KG1 (cell line): ENCODE data around the gene DCXR.

Source experiments
- DNase-seq: peaks from one replicate; lab custom pipeline; 2025; lab: John Stamatoyannopoulos, UW

Gene DCXR

DNA sequence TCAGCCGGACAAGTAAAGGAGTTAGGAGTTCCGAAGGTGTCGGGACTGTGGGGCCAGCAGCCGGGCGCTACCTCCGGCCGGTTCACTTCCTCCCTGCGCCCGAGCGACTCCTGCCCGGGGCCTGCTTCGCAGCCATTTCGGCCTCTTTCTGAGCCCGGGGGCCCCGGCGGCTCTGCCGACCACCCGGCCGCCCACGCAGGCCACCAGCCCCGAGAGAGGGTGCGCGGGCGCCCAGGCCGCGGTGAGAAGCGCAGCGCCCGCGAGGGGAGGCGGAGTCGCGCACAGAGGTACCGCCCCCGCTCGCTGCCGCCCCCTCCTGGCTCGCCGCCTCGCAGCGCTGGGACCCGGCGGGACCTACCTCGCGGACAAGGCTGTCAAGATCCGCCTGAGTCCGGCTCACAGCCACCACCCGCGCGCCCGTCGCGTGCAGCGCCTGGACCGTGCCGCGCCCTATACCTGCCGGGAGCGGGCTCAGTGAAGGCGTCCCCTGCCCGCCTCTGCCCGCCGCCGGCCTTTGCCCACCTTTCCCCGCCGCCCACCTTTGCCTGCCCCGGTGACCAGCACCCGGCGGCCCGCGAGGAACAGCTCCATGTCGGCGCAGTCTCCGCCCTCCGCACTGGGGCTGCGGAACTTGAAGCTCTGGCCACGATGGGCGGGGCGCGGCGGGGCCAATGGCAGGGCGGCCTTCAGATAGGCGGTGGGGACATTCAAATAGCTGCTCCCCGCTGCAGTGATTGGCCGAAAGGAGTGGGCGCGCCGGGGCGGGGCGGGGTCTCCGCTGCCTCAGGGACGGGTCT lies at the start of gene DCXR:
DCXR (minus strand) TSS at position 606 of the 797 bp plus-strand sequence; CDS start at position 591, 15 bp downstream.
- peak; percentile 78 for DNase-seq

DNA sequence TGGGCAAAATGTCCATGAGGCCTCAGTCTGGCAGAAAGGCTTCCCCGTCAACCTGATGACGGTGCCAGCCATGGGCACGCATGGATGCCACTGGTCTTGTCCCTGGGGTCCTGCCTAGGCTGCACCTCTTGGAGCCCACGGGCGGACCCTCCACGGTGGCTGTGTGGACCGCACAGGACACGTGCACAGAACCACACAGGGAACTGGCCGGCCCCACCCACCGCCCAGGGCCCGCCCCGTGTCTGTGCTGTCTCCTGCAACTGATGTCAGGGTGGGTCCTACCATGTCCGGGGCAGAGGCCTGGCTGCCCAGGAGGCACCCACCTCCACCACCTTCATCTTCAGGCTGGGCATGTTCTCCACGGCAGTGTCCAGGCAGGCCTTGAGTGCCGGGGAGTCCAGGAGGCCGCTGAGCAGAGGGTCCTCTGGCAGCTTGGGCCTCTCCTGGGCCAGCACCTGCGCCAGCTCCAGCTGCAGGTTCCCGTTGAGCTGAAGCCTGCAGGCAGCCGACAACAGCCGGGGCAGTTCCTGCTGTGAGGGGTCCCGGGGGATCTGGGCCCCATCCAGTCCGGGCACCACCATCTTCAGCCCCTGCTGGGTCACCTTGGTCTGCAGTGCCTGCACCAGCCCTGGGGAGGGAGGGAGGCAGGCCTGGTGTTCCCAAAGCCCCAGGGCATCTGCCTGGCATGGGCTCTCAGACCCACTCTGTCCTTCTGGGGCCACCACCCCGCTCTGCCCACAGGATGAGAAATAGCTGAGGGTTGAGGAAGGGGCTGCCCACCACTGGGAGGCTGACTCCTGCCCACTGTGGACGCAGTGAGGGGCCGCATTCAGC lies 48.7 kb upstream of the DCXR start:
- no peak for DNase-seq

DNA sequence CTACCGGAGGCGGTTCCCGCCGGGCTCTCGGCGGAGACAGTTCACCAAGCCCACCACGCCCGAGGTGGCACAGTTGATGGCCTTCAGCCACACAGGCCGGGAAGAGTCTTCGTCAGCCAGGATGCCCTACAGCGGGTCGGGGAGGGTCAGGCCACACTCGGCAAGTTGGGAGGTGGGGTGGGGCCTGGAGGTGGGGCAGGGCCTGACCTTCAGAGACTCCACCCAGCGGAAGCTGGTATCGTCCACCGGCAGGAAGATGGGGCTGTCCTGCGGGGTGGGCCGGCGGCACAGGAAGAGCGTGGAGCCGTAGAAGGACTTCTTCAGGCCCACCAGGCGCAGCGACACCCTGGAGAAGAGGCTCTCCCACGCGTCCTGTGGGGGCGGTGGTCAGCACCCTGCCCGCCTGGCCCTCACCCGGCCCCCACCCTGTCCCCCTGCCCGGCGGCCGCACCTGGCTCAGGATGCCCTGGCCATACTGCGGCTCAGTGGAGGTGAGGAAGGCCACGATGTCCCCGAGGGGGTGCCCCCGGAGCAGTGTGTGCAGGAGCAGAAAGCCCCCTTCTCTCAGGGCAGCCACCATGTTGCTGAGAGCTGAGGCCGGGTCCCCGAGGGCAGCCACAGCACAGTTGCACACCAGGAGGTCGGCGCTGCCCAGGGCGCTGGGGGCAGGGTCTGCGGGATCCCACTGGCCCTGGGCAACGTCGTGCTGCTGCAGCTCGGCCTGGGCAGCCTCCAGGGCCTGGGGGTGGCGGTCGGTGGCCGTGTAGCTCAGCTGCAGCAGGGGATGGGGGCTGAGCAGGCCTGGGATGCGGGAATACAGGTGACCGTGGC lies 47.7 kb upstream of the DCXR start:
- DNase-seq: no peak

DNA sequence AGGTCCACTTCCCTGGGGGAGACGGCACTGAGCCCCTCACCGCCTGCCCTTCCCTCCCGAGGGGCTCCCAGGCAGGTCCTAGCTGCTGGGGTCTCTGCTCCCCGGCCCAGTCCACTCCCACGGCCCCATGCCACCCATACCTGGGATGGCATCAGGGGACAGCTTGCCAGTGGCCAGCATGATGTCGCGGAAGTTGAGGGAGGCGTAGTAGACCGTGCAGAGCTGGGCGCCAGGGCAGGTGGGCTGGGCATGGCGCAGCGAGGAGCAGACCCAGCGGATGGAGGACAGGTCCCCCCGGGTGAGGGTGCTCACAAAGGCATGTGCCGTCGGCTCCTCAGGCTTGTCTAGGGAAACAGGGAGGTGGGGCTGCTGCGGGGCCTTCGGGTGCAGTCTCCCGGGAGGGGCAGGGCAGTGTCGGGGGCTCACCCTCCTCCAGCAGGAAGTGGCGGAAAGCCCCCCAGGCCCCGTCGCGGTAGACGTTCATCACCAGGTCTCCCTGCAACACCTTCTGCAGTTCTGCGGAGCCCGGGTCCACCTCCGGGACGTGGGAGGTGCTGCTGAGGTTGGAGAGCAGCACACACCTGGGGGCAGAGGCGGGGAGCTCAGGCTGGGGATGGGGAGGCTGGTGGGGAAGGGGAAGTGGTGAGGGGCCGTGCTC lies 47.0 kb upstream of the DCXR start:
- no peak for DNase-seq

DNA sequence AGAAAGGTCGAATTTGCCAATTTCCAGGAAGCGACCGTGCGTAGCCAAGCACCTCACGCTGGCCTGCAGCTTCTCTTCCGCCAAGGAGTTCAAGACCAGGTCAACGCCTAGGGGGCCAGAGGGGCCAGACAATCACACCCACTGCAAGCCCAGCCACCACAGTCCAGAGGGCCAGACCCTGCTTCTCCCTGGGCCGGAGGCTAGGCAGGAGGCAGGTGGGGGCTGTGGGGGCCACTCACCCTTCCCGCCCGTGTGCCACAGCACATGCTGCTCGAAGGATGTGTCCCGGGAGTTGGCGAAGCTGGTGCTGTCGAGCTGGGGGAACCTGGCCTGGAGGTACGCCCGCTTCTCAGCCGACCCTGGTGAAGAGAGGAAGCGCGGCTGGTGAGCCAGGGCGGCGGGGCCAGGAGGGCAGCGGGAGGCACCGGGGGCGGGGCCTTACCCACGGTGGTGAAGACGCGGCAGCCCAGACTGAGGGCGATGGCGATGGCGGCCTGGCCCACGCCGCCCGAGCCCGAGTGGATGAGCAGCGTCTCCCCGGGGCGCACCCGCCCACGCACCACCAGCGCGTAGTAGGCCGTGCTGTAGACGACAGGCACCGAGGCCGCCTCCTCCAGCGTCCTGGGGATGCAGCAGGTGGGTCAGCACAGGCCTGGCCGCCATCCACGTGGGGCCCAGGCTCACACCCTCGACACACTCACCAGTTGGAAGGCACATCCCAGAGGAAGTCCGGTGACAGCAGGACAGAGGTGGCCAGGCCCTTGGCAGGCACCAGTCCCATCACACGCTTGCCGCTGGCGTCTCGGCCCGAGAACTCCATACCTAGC lies 46.2 kb upstream of the DCXR start:
- DNase-seq: no peak

DNA sequence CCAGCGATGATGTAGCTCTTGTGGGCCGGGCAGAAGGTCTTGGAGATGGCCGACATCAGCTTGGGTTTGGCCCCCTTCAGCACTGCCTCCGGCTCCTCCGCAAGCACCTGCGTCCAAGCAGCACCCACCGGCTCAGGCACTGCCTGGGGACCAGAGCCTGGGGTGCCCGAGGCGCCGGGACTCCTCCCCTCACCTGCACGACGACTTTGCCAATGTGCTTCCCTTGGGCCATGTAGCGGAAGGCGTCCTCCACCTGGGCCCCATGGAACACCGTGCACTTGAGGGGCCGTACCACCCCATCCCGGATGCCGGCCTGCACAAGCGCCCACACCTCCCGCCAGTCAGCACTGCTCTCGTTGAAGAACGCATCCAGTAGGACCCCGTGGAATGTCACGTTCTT lies 45.5 kb upstream of the DCXR start:
- DNase-seq: no peak

DNA sequence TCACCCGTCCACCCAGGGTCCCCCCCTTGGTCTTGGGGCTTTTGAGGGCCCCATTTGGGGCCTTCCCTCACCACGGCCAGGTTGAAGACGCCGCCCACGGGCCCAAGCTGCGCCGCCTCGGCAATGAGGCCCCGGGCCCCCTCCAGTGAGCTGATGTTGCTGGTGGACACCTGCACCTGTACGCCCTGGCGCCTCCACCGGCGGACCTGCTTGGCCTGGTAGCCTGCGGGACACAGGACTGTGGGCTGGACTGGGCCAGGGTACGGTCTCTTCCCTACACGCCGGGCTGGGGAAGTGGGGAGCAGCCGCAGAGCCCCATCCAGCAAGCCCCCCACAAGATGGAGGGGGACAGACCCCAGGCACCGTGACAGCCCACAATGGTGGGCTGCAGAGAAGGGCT lies 45.0 kb upstream of the DCXR start:
- no peak for DNase-seq

DNA sequence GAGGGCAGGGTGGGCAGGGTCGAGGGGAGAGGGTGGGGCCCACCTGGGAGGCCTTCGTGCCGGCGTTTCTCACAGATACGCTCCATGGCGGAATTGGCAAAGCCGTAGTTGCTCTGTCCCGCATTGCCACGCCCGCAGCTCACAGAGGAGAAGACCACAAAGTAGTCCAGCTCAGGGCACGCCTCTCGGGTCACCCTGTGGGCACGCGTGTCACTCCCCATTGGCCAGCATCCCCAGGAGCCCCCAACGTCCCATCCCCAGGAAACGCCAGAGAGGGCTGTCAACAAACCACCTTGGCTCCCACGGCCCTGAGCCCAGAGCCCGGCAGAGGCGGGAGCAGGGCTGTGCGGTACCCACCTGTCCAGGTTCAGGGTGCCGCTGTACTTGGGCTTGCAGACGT lies 44.5 kb upstream of the DCXR start:
- no peak for DNase-seq

DNA sequence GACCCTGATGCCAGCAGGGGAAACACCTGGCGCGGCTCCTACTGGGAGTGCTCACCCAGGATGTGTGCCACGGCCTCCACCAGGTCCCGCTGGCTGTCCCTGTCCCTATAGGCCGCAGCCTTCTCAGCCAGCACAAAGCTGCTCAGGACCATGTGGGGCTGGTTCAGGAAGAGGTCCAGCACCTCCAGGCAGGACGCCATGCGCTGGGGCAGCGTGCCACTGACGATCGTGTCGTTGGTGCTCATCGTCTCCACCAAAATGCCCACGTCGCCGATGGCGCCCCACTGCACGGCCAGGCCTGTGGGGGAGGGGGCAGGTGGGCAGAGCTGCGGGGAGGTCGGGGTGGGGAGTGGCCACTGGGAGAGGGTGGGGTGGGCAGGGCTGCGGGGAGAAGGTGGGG lies 44.0 kb upstream of the DCXR start:
- DNase-seq: no peak

DNA sequence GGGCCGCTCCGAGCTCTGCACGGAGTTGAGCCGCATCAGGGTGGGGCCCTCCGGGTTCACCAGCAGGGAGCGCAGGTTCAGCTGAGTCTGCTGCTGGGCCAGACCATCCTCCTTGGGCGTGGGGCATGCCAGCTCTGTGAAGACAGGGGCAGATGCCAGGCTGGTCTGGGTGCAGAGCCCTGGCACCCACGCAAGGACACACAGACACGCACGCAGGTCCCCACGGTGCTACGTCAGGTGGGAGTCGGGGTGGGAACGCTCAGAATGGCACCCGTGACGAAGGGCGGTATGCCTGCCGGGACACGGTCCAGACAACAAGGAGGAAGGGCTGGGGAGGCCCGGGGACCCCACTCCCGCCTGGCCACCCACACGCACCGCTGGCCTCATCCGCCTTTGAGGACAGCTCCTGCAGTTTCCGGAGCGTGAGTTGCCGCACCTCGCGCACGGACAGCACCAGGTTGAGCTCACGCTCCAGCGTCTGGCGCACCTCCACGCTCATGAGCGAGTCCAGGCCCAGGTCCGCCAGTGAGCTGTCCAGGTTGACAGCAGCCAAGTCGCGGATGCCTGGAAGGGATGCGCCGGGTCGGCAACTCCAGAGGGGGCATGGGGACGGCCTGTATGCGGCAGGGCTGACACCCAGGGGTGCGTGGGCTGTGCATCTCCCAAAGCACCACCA lies 43.4 kb upstream of the DCXR start:
- no peak for DNase-seq

DNA sequence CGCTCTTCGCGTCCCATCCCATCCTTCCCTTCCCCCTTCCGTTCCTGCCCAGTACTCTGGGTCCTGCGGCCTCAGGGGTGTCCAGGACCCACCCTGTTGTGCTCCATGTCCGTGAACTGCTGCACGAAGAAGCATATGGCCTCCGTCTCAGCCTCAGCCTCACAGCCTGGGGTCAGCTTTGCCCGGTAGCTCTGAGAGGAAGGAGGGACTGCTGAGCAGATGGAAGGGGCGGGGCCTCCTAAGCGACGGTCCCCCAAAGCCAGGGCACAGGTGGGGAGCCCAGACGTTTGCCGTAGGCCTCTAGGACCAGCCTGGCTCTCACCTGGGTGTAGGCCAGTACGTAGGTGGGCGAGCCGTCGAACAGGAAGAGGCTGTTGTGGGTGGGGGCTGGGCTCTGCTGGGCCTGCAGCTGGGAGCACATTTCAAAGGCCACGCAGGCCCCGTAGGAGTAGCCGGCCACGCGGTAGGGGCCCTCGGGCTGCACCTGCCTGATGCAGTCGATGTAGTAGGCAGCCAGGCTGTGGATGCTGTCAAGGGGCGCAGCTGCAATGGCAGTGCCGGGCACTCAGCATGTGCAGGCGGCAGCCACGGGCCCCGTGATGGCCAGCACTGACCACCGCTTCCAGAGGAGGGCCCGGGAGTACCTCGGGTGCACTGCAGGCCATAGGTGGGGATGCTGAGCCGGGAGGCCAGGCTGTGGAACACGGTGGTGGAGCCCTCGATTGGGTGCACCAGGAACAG lies 42.7 kb upstream of the DCXR start:
- DNase-seq: no peak

DNA sequence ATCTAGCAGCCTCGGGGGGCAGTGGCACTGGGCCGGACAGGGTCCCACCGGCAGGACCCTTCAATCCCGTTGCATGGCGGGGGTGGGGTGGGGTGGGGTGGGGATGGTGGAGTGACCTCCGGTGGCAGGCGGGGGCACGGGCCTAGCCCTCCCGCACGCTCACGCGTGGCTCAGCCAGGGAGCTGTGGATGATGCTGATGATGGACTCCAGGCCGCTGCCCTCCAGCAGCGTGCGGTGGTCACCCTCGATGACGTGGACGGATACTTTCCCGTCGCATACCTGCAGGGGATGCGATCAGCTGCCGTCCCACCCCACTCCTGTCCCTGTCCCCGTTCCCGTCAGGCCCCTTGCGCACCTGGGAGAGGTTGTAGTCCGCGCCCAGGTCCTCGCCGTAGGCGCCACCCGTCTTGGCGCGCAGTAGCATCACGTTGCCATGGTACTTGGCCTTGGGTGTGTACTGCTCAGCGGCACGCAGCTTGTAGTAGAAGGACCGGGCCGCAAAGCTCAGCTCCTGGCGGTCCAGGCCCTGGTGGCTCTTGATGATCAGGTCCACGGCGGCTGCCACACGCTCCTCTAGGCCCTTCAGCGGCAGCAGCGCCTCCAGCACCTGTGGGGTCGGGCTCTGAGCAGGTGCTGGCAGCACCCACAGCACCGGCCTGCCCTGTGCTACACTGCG lies 41.6 kb upstream of the DCXR start:
- no peak for DNase-seq

DNA sequence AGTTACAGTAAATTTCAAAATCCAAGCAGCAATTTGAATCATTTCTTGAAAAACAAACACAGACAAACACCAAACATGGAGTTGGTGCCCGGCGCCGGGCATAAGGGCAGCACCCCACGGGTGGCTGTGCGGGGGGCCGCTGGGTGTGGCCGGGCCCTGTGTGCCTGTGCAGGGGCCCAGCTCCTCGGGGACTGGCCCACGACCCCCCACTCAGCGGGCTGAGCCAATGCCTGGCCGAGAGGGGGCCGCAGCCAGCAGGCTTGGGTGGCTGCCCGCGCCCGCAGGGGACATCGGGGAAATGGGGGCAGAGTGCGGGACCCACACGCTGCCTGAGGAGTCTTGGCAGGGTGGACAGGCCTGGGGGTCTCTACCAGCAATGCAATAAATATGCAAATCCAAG lies 40.9 kb upstream of the DCXR start:
- no peak for DNase-seq

DNA sequence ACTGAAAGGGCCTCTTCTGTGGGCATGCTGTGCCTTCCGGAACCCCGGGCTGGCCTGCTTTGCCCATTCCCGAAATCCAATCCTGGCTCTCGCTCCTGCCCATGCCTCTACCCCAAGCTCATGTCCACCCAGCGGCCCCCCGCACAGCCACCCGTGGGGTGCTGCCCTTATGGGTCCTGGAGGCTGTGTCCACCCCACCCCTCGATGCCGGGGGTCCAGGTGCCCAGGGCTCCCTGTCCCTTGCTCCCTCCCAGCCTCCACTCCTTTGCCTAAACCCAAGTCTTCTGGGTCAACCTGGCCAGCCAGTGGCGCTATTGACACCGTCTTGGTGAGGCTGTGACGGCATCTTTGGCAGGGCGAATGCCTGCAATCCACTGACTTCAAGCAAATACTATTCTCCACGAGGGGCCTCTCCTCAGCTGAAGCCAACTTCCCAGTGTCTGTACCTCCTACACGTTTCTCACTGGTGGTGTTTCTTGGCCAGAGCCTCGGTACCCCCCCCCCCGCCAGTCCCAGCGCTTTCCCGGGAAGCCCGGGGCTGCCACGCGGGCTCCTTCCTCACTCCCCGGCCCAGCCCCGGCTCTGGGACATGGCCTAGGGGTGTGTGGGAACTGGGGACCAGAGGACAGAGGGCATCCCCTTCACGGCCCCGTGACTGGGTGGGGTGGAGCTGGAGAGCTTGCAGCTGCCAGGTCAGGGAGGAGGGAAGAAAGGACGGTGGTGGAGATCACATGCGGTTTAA lies 40.3 kb upstream of the DCXR start:
- no peak for DNase-seq

DNA sequence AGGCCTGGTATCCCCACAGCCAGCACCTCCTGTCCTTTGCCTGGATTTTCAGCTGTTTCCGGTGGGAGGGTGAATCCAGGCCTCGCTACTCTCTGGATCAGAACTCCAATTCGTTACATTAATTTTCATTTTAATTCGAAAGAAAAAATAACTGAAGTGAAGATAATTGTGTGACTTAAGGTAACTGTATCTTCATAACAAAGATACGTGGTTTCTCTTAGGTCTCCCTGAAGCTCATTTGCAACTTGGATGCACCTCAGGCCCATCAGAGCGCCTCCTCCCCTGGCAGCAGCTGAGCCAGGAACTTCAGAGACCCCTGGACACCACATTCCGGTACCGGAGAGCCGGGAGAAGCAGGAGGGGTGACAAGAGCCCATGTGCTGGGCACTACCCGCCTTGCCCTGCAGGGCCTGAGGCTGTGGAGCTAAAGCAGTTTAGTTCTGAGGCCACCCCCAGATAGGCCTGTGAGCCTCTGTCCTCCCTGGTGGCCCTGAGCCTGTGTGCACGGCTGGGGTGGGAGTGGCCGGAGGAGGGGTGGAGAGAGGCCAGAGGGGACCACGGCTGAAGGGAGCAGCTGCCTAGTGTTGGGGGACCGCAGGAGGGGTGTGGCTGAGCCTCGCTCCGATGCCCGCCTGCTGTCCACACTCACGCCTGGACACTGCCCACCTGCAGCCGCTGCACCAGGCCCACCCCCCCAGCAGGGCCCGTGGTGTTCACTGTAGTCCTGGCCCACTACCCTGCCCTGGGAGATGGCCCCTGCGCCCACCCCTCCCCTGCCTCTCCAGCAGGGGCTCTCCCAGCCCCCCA lies 39.5 kb upstream of the DCXR start:
- no peak for DNase-seq

DNA sequence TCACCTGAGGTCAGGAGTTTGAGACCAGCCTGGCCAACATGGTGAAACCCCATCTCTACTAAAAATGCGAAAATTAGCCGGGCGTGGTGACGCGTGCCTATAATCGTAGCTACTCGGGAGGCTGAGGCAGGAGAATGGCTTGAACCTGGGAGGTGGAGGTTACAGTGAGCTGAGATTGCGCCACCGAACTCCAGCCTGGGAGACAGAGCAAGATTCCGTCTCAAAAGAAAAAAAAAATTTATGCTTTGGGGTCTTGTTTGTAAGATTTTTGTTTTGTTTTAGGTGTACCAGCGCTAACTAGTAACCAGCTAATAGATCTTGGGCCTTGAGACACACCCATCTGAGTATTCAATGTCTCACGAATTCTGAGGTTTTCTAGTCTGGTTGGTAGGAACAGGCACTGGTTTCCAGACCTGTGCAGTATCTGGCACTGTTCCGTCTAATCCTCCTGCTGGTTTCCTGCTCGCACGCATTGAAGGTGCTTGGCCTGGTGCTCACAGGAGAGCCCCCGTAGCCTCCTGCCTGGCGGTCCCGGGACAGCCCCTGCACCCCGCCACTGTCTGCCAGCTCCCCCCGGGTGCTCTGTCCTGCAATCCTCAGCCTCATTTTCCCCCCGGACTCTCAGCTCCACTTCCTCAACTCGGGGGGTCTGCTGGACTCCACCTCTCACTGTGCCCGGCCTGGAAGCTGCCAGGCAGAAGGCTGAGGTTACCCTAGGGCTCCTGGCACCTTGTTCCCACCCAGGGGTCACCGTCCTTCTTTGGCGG lies 38.7 kb upstream of the DCXR start:
- DNase-seq: no peak

DNA sequence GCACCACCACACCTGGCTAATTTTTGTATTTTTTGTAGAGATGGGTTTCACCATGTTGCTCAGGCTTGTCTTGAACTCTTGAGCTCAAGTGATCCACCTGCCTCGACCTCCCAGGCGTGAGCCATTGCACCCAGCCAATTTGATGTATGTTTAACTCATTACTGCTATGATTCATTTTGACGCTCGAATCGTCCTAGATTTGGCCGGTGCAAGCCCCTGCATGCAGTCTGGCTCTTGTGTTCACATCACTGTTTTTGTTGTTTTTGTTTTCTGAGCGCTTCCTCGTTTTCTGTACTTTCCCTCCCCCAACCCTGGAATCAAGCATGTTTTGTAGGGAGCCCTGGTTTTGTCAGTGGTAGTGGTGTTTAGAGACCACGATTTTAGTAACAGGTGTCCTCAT lies 35.9 kb upstream of the DCXR start:
- DNase-seq: no peak
